ENCODE data around the gene C1QL1. TPM values are rescaled to one million over a fixed set of nuclear protein-coding genes. Genes with fewer than 3 reads are reported as not detected.
A peak's percentile ranks its signal among the peaks of the same experiment; 100 is the strongest.

The C1QL1 gene
- total RNA-seq, 1 donor from 2014 or later, result 3.2 TPM

DNA sequence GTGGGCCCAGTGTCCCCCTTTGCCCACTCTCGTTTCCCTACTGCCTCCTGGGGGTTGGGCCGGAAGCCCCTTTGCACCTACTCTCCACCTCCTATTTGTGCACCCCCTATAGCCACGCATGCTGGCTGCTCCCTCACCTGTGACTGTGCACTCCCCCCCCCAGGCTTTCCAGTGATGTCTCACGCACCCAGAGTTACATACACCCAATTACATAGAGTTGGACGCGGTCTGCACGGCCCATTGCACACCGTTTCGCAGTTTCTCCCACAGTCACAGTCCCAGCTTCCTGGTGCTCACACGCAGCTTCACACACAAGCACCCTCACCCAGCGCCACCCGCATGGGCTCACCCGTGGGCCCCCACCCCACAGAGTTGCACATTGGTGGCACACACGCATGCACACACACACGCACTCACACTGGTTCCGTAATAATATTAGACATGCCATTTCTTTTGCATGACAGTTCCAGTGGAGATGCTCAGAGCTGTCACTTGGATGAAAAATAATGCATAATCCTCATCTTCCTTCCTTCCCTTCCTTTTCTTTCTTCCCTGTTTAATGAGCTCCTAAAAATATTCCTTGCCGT is 21.5 kb upstream of the C1QL1 start:
- DNase-seq (ENCODE audit: low spot score), result no peak

DNA sequence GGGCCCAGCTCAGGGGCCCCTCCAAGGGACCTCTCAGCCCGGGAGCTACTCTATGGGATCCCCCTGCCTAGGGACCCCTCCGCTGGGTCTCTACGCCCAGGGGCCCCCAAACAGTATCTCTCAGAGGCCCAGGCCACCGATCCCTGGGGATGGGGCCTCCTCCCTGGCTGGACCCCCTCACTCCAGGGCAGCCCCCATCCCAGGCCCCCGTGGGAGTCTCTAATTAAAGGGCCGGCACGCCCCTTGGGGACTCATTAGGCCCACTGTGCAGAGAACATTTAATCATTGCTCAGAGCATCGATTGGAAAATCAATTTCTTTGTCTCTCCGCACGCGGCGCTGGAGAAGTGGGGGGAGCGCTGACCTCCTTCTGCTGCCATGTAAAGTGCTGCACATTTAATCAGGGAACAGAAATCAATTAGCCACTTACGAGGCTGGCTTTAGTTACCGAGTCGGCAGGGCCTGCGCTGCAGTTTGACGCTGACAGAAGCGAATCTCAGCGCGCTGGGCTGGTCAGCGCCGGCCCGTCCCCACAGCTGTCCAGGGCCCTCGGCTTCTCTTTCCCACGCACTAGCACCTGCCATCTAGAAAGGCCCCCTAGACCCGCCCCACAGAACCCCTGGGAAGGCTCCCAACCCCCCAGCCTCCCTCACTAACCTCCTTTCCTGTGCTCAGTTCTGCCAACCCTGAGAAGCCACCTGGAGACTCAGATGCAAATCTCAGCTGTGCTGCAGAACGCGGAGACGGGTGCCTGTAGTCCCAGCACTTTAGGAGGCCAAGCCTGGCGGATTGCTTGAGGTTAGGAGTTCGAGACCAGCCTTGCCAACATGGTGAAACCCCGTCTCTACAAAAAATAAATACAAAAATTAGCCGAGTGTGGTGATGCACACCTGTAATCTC is 20.2 kb upstream of the C1QL1 start:
- DNase-seq (ENCODE audit: low spot score), result peak; percentile 74

DNA sequence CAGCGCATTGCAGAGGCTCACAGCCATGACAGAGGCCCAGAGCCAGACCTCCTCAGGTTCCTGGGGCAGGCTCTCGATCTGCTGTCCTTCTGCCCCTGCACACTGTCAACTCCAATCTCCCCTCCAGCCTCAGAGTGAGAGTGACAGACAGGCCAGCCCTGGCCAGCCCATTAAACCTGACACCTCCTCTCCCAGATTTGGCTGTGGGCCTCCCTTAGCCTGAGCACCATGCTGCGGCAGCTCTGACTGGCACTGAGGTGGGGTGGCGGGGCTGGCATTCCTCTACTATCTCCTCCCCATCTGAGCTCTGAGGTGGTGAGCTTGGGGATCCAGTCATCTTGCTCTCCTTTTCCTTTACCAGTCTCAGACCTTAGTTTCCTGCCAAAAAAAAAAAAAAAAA is 15.5 kb upstream of the C1QL1 start:
- no peak for DNase-seq (ENCODE audit: low spot score)

DNA sequence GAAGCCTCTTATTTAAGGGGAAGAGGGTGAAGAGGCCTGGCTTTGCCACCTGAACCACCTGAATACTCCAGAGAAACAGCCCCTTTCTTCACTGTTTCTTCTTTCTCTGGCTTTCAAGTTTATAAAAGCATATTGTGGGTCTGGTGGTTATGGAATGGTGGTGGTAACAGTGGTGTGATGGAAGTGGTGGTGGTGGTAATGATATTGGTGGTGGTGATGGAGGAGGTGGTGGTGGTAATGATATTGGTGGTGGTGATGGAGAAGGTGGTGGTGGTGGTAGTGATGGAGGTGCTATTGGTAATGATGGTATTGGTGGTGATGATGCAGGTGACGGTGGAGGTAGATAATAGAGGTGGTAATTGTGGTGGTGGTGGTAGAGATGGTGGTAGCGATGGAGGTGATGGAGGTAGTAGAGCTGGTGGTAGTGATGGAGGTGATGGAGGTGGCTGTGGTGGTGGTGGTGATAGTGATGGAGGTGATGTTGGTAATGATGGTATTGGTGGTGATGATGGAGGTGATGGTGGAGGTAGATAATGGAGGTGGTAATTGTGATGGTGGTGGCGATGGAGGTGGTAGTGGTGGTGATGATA is 14.1 kb upstream of the C1QL1 start:
- no peak for DNase-seq (ENCODE audit: low spot score)

DNA sequence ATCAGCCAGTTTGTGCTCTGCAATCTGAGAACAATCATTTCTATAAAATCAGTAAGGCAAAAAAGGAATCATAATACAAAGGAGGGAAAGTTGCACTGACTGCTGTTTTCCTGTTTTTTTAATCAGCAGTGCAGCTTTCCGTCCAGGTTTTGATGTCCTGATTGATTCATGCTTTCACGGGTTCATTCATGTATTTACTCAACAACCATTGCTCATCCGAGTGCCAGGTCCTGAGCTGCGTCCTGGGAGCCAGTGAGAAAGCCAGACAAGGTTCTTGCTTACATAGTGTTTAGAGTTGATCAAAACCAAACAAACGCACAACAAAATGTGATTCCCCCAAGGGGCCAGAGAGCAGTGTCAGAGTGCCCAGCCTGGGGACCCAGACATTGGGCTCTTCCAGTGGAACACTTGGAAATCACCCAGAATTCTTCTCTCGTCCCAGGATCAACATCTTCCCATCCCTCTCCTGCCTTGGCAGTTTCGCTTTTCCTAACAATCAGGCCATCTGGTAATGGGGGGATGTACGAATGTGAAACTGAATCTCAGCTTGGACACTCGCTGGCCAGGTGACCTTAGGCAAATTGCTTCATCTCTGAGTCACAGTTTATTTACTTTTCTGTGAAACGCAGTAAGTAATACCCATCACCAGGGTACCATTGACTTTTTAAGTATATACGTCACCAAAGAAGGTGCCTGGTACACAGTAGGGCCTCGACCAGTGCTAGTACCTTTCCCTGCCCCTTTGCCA is 13.3 kb upstream of the C1QL1 start:
- peak; percentile 50 for DNase-seq (ENCODE audit: low spot score)

DNA sequence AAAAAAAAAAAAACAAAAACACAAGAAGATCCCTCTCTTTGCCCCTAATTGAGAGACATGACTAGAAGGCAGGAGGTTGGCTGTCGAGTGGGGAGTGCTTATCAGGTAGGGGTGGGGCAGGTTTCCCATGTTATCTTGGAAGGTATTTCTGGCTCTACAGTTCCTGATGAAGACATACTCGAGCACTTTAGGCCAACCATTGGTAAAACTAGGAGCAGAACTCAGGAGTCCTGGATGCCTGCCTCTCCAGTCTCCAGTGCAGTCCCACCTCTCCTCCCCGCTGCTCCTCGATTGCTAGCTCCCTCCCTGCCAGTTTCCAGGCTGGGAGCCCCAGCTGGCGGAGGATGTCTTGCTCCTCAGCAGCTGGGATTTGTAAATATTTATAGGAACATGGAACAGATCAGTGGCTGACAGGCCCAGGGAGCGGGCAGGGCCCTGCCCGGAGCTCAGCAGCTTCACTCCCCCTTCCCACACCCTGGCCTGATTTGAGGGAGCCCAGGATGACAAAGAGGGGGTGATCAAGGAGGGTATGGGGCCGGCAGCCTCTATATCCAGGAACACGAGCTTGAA is 11.4 kb upstream of the C1QL1 start:
- DNase-seq (ENCODE audit: low spot score), result peak; percentile 57

DNA sequence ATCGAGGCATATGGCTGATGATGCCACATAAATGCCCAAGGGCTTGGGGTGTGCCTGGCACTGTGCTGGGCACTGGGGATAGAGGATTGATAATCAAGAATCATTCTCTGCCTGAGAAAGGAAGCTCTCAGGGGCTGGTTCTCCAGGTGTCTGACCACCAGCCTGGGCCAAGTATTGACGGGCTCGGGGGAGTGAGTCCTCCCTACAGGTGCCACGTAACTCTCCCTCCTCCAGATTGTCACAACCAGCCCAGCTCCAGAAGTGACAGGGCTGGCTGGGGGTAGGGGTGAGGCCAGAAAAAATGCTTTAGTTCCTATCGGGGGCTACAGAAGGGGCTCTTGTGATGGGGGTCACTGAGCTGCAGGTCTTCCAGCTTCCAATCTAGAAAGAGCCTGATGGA is 10.7 kb upstream of the C1QL1 start:
- no peak for DNase-seq (ENCODE audit: low spot score)

DNA sequence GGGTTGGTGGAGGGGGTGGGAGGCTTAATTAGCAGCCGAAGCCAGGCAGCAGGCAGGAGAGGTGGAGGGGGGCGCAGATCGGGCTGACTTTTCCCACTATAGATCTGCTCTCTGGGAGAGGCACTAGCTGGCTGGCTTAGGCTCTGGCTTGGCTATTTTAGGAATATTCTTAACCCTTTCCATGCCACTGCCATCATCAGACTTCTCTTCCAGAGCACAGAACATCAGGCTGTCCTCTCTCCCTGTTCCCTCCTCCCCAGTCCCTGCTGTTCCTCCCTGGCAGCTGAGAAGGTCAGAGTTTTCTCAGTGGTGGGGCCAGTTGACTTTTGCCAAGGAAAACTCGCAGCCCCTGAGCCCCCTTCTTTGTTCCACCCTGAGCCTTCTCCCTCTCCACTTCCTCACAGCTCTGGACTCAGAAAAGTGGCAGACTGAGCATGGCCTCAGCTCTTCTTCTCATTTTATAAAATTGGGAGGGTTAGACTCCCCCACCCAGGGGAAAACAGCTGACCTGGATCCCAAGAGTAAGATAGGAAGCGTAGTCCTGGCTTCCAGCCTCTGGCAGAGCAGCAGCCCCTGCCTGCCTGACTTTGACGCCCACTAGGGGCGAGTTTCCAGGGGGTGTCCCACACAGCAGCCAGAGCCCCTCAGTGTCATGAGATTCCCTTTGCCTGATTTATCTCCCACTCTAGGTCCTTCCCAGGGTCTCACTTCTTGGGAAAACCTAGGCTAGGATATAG is 9.9 kb upstream of the C1QL1 start:
- DNase-seq (ENCODE audit: low spot score), result no peak

DNA sequence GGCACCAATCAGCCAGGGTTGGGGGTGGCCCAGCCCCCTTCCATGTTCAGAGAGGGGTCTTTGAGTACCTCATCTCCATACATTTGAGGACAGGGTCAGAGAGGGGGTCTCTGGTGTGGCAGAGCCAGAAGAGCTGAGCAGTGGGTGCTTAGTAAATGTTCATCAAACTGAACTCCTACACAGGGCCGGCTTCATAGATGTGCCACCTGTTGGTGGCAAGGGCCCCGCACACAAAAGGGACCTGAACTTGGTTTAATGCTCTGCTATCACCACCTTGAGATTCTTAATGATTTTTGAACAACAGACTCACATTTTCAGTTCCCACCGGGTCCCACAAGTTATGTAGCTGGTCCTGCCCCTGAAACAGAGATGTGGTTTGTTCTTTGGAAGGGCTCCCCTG is 9.0 kb upstream of the C1QL1 start:
- no peak for DNase-seq (ENCODE audit: low spot score)

DNA sequence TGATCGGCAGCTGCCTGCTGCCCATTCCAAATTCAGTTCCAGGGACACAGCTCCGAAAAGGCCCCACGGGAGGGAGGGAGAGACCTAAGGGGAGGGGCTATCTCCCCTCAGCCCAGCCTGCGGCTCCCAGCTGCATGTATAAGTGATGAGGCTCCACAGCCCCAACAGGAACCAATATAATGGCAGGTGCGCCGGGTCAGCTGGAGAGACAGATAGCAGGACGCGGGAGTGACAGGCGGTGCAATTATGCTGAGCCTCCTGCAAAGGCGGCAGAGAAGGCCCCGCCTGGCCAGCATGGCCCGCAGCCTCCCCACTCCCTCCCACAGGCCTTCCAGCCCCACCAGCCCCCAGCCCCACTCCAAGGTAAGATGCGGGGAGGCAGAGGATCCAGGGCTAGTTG is 8.1 kb upstream of the C1QL1 start:
- no peak for DNase-seq (ENCODE audit: low spot score)

DNA sequence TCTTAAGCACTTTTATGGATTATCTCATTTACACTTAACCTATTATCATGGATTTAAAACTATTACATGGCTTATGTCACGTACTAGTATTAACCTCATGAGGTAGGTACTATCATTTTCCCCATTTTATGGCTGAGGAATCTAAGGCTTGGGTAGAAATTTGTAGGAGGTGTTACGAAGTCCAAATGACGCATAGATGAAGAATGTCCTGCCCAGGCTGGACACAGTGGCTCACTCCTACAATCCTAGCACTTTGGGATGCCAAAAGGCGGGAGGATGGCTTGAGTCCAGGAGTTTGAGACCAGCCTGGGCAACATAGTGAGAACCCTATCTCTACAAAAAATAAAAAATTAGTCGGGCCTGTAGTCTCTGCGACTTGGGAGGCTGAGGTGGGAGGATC is 4.8 kb upstream of the C1QL1 start:
- no peak for DNase-seq (ENCODE audit: low spot score)

DNA sequence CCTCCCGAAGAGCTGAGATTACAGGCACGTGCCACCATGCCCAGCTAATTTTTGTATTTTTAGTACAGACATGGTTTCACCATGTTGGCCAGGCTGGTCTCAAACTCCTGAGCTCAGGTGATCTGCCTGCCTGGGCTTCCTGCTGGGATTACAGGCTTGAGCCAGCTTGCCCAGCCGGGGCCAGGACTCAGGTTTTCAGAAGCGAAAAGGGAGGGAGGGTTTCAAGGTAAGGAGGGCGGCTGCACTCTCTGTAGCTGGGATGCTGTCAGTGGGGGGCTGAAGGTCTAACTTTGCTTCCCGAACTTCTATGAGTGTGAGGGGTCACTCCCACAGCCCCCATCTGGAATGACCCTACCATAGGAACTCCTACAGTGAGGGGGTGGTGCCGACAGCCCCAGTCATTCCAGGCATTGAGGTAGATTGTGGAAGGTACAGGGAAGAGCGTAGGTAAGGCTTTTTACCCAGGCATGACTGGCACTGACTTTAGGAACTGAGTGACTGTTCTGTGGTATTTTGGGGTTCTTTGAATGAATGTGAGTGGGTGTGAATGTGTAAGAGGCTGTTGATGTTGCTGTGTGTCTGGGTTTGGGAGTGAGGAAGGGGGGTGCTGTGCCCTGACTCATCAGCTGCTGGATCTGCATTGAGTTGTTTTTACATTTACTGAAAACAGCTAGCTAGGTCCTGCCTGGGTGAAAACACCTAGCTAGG is 3.8 kb upstream of the C1QL1 start:
- no peak for DNase-seq (ENCODE audit: low spot score)

DNA sequence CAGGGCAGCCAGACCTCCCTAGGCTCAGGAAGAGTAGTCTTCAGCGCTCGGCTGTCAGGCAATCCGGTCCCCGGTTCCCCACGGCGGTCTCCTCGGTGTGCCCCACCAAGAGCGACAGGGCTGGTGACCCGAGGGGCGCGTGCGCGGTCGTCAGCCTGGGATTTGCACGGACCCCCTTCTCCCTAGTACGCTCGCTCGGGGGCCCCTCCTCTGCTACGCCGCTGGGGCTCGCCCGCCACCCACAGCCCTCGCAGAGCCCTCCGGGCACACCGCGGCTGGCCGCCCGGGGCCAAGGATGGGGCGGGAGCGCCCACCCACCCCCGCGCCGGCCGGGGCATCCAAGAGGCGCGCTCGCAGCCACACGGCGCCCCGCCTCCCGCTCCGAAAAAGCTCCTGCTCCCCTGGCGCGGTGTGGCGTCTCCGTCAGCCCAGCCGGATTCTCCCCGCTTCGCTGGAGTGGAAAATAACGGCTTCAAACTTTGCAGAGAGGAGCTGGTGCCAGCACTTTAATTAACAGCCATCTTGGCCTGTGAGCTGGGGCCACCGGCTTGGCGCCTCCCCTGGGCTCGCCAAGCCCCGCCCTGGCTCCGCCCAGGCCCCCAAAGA is 2.1 kb upstream of the C1QL1 start:
- no peak for DNase-seq (ENCODE audit: low spot score)

DNA sequence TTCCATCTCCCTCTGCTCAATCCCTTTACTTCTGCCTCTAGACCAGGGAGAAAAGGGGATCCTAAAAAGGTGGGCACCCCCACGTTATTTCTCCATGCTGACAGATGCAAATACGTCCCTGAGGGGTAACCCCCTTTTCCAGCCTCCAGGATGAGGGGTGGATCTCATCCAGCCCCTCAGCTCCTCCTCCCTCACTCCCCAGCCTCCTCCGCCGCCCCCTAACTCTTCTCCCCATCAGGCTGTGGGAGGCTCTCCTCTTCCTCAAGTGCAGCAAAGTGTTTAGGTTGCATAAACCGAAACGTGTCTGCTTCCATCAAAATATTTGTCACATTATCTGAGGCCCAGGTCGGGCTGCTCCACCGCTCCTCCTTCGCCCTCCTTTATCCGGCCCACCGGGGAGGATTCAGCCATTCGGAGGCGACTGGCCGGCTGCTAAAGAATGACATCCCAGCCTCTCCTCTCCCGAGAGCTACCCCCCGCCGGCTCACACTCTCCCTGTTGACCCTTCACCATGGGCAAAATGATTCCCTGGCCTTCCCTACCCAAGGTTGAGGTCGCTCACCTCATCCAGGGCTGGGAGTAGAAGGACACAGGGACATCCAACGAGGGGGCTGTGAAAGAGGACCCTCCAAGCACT is 1.2 kb upstream of the C1QL1 start:
- no peak for DNase-seq (ENCODE audit: low spot score)

DNA sequence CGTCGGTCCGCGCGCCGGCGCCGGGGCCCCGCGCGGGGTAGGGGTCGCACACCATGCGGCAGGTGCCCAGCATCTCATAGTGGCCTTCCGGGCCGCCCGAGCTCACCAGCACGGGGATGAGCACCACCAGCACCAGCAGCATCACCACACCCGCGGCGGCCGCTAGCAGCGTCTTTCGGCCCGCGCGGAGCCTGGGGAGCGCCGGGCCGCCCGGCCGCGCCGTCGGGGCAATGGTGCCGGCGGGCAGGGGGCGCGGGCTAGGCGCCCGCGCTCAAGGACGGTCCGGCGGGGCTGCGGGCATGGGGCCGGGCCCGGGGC is 237 bp downstream of the C1QL1 start:
- DNase-seq (ENCODE audit: low spot score), result no peak

DNA sequence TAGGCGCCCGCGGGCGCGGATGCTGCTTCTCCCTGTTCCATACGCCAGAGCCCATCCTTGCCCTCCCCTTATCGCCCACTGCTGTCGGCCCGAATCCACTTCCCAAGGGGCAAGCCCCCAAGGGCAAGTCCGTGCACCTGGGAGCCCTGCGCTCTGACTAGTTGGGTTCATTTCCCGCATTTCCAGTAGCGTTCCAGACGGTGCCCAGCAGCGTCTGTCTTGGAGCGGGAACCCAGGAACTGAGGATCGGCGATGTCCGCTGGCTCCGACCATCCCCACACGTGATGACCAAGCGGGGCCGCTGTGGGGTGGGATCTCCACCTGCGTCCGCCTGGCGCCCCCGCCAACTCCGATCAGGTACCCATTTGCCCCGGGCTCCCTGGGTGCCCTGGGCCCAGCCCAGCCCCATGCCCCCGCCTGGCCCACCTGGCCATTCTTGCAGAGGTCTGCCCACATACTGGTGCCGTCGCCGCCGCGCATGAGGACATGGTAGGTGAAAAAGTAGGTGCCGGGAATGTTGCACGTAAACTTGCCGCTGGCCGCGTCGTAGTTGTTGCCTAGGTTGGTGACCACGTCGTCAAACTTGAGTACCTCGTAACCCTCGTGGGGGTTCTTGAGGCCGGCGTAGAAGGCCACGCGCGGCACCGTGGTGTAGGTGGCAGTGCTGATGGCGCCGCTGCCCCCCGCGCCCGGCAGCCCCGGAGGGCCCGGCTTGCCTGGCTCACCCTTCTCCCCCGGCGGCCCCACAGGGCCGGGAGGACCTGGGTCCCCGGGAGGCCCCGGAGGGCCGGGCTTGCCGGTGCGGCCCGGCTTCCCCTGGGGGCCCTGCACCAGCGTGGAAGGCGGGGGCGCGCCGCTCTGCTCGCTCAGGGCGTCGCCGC is 837 bp downstream of the C1QL1 start:
- DNase-seq (ENCODE audit: low spot score), result no peak

DNA sequence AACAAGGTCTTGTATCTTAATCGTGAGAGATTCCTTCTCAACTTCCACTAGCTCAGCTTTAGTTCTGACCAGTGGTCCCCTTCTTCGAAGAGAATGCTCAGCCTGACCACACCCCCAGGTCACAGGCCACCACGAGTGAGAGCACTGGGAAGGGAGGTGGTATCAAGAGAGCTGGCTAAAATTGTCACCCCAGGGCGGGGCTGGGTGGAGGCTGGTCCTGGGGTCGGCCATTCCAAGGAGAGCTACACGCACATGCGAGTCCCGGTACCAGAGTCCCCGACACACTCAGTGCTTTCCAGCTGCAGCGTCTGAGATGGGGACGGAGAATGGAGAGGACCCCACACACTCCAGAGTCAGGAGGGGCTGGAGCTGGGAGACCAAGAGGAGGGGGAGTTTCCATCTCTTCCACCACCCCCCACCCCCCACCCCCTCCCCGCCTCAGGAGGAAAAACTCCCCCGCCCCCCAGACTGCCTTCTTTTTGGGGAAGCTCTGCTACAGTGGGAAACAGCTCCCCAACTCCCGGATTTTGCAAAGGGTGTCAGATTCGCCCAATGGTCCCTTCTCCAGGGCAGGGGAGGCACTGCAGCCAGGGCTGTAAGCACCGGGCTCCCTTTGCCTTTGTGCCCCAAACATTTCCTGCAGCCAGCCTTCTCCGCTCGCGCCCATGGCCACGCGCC is 1.6 kb downstream of the C1QL1 start:
- no peak for DNase-seq (ENCODE audit: low spot score)

DNA sequence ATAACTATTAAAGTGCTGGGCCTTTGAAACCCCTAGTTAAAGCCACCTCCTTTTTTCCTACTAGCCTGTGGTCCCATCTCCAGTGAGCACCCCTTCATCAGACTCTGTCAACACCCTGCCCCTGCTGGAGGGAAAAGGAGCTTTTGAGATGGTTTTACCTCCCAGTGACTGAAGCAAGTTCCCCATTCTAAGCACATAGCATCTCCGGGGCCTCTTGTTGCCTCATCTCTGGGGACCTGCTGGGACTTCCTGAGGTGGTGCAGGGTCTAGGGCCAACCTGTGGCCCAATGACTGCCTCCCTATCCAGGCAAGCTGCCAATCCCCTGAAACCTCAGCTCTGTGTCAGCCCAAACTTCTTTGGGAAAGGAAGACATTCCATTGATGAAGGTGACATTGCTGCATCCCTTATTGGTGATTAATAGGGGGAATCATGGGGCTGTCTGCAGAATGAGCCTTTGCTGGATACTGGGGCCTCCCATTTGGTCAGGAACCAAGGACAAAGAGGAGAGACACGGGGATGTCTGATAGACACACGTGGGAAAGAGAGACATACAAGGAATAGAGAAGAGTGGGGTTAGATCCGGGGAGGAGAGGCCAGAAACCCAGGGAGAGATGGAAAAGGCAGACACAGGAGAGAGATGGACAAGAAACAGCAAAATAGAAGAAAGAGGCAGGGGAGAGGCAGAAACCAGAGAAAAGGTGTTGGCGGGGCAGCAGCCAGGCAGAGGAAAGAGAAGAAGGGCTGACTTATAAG is 2.4 kb downstream of the C1QL1 start:
- DNase-seq (ENCODE audit: low spot score), result no peak
